Kidney epithelial cell (primary cell): ENCODE measurements around the gene FMNL2. TPM values are rescaled to one million over a fixed set of nuclear protein-coding genes. Genes with fewer than 3 reads are reported as not detected.

Experiments
- DNase-seq: peaks from one replicate; pipeline ENCODE4 v3.0.0-alpha.2; 2010; ENCODE audit warnings: low read depth
- H3K27me3 ChIP-seq: 2 replicates; pipeline ENCODE4 v1.6.0; 2011; ENCODE audit warnings: low read length; ENCODE audit not compliant: control insufficient read depth, insufficient read depth
- H3K36me3 ChIP-seq: 2 replicates; pipeline ENCODE4 v1.5.1; 2011; ENCODE audit warnings: low read length; ENCODE audit not compliant: control insufficient read depth, insufficient read depth
- H3K4me3 ChIP-seq: 2 replicates; pipeline ENCODE4 v1.5.1; 2011; ENCODE audit warnings: low read depth, mild to moderate bottlenecking, control low read depth, low read length
- total RNA-seq: library from RNA; depleted of rRNA; stranded (reverse); fragments of >200 nt; gene quantifications from 2 replicates; pipeline ENCODE4 v1.2.3, GENCODE V29; 2015
- TF ChIP-seq, protein P1 (sequence below): IDR thresholded peaks from 2 replicates; pipeline ENCODE4 v1.5.1; 2011; ENCODE audit warnings: mild to moderate bottlenecking, moderate library complexity, low read length, control low read depth, inconsistent platforms; ENCODE audit not compliant: insufficient read depth, poor library complexity, severe bottlenecking

Gene FMNL2
- total RNA-seq, 1 donor from 2014 or later, result 68.0 TPM

DNA sequence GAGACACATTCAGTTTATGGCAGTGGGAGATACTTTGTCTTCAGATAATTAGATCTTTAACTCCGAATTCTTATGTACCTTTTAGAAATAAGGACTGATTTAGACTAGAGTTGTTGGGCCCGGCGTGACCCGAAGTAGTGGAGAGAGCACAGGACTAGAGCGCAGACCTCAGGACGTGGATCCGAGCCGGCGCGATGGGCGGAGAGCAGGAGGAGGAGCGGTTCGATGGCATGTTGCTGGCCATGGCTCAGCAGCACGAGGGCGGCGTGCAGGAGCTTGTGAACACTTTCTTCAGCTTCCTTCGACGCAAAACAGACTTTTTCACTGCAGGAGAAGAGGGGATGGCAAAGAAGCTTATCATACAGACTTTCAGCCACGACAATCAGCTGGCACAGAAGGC is 54.5 kb downstream of the FMNL2 start:
- TF ChIP-seq, protein P1, sequence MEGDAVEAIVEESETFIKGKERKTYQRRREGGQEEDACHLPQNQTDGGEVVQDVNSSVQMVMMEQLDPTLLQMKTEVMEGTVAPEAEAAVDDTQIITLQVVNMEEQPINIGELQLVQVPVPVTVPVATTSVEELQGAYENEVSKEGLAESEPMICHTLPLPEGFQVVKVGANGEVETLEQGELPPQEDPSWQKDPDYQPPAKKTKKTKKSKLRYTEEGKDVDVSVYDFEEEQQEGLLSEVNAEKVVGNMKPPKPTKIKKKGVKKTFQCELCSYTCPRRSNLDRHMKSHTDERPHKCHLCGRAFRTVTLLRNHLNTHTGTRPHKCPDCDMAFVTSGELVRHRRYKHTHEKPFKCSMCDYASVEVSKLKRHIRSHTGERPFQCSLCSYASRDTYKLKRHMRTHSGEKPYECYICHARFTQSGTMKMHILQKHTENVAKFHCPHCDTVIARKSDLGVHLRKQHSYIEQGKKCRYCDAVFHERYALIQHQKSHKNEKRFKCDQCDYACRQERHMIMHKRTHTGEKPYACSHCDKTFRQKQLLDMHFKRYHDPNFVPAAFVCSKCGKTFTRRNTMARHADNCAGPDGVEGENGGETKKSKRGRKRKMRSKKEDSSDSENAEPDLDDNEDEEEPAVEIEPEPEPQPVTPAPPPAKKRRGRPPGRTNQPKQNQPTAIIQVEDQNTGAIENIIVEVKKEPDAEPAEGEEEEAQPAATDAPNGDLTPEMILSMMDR, result no peak
- no peaks in the 10 kb centered on the region for H3K36me3 ChIP-seq
- H3K4me3 ChIP-seq, result no peak overlapping the region
- H3K27me3 ChIP-seq, result no peaks in the 10 kb centered on the region
- no peak for DNase-seq

DNA sequence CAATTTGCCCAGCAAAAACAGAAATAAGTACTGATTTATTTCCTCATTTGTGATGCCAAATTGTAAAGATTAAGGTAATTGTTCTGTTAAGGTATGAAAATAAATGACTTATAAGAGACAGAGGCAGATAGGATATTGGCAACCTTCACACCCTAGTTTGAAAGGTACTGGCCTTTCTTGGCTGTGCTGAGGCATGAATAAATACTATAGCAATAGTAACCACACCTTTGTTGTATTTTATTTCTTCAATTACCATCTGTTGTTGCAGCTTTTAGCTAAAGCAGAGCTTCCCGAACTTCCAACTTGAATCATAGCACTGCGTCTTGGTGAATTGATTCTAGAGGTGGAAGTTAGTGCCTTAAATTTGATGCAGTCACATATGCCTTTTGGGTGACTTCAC is 55.9 kb downstream of the FMNL2 start:
- Histone ChIP-seq H3K4me3 (no peak overlapping the region), H3K27me3 (no peaks in the 10 kb centered on the region), H3K36me3 (no peaks in the 10 kb centered on the region)
- TF ChIP-seq, protein P1, result no peak
- no peak for DNase-seq

DNA sequence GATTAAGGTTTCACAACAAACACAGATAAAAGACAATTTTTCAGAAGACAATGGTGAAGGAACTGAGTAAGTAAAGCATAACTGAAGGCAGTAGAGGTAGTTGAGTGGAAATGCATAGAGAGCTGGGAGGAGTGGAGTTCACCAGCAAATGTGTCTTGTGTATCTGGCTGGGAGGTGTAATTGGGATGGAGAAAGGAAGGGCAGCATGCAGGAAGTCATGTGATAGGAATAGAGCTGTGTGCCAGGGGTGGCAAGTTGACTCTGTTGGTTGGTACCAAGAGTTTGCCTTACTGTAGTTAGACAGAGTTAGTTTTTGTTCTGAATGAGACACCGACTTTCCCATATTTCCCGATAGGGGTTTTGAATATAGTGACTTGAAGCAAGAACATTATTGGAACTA is 56.3 kb downstream of the FMNL2 start:
- no peak for DNase-seq

DNA sequence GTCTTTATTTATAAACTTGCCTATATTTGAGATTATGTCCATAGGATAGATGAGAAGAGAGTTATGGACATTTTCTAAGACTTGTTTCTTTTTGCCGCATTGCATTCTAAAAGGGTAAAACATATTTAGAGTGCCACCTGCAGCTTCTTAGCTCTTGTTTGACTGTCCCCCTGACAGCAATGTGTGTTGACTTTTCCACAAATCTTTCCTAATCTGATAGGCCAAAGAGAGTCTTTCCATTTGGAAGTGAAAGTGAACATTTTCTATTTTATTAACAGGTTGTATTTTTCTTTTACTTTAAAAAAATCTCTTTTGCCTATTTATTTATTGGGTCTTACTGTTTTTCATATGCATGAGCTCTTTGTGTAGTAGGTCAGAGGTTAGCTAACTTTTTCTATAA is 58.4 kb downstream of the FMNL2 start:
- no peak for DNase-seq
- Histone ChIP-seq H3K27me3 (no peaks in the 10 kb centered on the region), H3K36me3 (no peaks in the 10 kb centered on the region), H3K4me3 (no peak overlapping the region)
- TF ChIP-seq, protein P1, result no peak

More for the DNA sequence above, 56.3 kb downstream of the FMNL2 start:
- TF ChIP-seq, protein P1, result no peak
- H3K27me3 ChIP-seq, result no peaks in the 10 kb centered on the region
- no peaks in the 10 kb centered on the region for H3K36me3 ChIP-seq
- H3K4me3 ChIP-seq, result no peak overlapping the region

DNA sequence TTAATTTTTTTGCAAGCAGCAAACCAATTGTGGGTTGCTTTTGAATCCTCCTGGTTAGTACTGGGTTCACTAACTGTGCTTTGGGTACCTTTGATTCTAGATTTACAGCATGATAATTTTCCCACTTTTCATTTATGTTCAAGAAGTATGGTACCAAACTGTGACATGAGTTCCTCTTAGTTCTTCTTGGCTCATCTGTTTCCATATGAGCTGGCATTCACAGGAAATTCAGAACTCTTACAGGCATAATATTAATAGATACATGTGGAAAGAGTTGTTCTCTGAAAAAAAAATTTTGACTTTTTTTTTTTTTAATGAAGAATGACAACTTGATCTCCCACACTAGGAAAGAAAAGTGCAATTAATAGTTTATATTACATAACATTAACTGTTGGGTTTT is 59.4 kb downstream of the FMNL2 start:
- TF ChIP-seq, protein P1, result no peak
- DNase-seq, result no peak
- H3K4me3 ChIP-seq, result no peak overlapping the region
- H3K36me3 ChIP-seq, result no peaks in the 10 kb centered on the region
- H3K27me3 ChIP-seq, result no peaks in the 10 kb centered on the region

DNA sequence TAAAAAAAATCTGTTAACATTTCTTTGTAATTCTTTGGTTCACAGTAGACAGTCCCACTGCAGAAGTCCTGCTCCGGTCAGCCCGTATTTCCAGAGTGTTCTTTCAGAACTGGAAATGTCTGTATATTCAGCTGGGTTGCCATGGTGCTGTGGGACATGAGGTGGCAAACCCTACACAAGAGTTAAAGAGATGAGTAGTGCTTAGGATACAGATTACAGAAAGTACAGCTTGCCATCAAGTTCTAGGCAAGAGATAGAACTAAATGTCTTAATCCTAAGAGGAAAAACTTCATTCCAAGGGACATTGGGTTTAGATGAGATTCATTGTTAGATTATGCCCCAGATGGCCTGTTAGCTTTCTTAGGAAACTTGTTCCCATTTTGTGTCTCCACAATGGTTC is 60.1 kb downstream of the FMNL2 start:
- TF ChIP-seq, protein P1, result no peak
- DNase-seq, result no peak
- Histone ChIP-seq H3K27me3 (no peaks in the 10 kb centered on the region), H3K4me3 (no peak overlapping the region), H3K36me3 (no peaks in the 10 kb centered on the region)
